SKM-1 (cell line): ENCODE data around the gene MAS1L.

Source experiments
- DNase-seq: peaks from one replicate; lab custom pipeline; 2025; ENCODE audit not compliant: unreplicated experiment; lab: John Stamatoyannopoulos, UW

Gene MAS1L, protein sequence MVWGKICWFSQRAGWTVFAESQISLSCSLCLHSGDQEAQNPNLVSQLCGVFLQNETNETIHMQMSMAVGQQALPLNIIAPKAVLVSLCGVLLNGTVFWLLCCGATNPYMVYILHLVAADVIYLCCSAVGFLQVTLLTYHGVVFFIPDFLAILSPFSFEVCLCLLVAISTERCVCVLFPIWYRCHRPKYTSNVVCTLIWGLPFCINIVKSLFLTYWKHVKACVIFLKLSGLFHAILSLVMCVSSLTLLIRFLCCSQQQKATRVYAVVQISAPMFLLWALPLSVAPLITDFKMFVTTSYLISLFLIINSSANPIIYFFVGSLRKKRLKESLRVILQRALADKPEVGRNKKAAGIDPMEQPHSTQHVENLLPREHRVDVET

DNA sequence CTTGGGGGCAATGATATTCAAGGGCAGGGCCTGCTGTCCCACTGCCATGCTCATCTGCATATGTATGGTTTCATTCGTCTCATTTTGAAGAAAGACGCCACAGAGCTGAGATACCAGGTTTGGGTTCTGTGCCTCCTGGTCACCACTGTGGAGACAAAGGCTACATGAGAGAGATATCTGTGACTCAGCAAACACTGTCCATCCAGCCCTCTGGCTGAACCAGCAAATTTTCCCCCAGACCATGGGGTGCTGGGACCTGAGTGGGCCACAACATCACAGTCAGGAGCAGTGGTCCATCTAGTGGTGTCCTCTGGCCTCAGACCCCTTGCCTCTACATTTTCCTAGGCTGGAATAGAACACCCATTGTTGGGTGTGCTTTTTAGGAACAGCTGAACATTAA lies at the start of gene MAS1L:
MAS1L (minus strand) TSS at position 297 of the 400 bp plus-strand sequence; CDS start at position 243, 54 bp downstream.
- no peak for DNase-seq

DNA sequence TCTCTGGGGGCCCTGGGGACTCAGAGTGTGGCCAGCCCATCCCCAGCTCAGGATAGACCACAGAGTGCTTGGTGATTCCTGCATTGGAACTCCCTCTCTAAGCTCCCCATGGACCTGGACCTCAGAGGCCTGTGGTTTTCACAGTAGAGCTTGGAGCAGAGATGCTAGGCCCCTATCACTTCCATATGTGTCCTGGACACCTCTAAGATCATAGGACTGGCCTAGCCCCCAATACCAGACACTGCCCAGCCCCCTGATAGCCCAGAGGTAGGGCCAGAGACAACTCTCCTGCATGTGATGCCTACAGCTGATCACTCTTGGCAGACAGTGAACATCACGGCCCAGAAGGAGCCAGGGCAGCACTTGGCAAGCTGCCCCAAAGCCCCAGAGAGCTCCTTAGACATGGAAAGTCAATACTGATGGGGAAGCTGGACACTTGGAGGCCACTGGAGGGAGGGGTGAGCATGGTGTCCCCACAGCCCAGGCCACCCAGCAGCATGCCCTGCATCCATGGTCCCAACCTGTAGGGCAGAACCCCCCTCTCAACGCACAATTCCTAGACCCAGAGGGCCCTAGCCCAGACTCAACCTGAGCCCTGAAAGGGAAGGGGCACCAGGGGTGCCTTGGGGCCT lies 44.7 kb upstream of the MAS1L start:
- DNase-seq: no peak

DNA sequence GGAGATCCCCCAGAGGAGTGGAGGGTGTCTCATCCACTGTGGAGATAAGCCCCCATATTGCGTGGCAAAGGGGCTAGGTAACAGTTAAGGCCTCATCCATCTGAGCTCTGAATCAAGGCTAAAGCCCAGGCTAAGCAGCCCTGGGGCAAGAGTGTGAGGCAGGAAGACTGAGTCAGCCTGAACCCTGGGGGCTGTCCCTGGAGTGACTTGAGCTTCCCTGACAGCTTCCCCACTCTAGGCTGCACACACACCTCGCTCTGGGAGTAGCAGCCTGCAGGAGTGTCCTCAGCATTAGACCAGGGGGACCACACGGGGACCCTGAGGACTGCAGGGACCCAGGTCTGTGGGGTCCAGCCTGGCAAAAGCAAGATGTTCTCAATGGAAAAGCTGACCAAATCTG lies 43.9 kb upstream of the MAS1L start:
- DNase-seq: no peak

DNA sequence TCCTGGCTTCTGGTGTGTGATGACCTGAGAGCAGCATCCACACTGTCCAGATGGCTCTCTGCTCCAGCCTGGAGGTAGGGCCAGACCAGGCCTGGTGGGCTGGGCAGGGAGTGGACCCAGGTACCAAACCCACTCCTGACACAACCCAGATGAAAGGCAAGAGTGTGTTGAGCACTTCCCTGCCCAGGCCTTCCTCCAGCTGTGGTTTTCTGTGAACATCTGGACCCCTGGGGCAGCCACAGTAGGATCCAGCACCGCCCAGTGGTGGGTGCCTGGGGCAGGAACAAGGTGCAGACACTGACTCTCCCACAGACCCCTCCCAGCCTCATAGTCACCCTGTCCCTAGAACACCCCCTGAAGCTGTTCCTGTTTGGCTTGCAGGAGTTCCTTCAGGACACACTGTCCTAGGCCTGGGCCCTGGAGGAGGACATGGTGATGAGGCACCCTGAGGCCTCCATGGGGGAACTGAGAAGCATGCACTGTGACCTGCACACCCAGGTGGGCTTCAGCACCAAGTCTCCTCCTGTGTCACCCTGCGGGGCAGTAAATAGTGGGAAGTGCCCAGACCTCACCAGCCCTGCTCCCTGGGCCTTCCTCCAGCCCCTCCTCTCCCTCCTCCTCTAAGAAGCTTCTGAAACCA lies 43.0 kb upstream of the MAS1L start:
- DNase-seq: no peak

DNA sequence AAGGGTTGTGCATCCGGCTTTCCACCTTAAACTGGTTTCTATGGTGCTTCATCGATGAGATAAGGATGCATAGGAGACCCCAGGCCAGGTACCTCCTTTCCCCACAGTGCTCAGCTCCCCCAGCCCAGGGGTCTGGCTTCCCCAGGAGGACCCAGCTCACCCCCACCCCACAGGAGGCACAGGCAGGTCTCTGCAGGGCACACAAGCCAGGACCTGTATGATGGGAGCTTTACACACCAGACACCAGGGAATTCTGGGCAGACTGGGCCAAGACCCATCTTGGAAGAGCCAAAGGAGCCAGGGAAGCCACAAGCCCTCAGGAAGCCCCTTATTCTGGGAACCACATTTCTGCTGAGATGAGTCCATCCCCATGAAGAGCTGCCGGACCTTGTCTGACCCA lies 42.2 kb upstream of the MAS1L start:
- no peak for DNase-seq

DNA sequence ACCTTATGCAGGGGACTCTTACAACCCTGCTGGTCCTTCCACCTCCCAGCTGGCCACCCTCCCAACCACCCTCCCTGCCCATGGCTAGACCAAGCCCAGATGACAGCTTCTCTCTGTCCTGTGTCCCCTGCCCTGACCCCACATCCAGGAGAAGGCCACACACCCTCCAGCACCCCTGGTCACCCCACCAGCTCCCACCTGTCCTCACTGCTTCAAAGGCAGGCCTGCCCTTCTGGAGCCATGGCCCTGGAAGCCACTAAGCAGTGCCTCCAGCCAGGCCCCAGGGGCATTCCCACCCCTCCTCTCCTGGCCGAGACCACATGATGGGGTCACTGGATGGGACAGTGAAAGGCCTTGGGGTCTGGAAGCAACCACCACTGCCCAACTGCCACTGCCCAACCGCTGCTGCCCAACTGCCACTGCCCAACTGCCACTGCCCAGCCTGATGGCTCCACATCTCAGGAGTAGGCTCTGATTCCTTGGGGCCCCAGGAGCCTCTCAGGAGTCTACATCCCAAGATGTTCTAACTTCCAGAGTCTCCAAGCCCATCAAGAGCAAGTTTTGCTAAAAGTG lies 41.3 kb upstream of the MAS1L start:
- no peak for DNase-seq

GRCh38 chr6:29528300-29528931 lies 40.7 kb upstream of the MAS1L start:
- DNase-seq: no peak

DNA sequence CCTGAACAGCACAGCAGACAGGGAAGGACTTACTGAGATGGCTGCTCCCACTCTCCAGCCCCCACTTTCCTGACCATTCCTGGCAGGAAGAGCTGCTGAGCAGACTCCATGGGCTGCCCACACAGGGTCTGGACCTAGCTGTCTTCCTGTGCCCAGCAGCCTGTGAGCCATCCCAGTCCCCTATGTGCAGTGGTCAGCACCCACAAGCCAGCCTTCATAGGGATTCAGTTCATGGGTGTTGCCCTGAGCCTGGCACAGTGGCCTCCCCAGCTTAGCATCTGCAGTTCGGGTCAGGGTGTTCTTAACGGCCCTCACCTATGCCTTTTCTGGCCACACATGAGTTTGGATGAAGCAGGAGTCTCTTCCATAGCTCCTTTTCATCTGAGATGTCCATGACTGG lies 39.8 kb upstream of the MAS1L start:
- DNase-seq: no peak

- no peak for DNase-seq
These were observed 39.4 kb upstream of the MAS1L start for GRCh38 chr6:29527126-29527525.

DNA sequence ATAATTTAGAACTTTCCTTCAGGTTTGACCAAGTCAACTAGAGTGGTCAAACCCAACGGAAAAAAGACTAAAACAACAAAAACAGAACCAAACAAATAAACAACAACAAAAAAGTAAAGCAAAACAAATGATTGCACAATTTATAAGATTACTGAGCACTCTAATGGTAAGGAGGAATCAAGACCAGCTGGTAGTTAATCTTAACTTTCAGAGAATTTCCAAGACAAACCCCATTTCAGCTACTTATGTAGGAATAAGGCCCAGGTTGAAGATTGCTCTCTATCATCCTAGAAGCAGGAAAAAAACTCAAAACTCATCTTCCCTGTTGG lies 37.5 kb upstream of the MAS1L start:
- DNase-seq: no peak

- no peak for DNase-seq
These were observed 36.9 kb upstream of the MAS1L start for GRCh38 chr6:29524444-29525310.

GRCh38 chr6:29524044-29524443 lies 36.3 kb upstream of the MAS1L start:
- no peak for DNase-seq

DNA sequence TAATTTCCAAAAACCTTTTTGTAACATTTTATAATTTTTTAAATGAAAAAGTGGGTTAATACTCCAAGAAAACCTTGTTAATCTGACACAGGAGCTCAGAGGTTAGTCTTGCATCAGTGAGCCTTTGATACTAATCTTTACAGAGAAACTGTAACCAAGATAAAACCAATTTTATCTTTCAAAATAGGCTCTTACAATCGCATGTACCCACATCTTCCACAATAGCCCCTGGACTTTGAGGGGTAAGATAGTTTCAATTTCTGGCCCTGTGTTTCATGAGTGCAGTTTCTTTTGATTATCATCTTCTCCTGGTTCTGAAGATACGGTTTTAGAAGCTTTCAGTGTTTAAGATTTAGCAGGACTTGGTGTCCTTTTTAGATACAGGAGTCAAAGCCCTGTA lies 34.5 kb upstream of the MAS1L start:
- DNase-seq: no peak

DNA sequence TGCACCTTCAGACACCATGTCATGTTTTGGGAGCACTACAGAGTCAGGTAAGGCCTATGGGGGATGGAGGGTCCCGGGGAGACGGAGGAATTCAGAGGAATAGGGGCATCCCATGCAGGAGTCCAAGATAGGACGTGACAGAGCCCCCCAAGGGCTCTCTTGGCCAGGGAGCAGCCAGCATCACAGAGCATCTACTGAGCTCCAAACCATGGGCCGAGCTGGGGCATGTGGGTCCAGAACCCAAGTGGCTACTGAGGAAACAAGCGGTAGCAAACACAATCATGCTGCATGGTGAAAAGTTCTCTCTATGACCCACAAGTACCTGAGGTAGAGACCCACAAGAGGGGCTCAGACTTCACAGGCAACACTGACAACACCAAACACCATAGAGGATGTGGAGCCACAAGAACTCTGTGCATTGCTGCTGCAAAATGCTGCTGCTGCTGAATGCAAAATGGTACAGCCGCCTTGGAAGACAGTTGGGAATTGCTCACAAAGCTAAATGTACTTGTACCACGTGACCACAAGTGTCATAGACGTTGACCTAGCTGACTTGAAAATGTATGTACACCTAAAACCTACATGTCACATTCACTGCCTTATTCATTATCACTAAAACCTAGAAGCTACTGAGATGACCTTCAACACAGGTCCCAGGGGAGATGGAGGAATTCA lies 33.4 kb upstream of the MAS1L start:
- no peak for DNase-seq

DNA sequence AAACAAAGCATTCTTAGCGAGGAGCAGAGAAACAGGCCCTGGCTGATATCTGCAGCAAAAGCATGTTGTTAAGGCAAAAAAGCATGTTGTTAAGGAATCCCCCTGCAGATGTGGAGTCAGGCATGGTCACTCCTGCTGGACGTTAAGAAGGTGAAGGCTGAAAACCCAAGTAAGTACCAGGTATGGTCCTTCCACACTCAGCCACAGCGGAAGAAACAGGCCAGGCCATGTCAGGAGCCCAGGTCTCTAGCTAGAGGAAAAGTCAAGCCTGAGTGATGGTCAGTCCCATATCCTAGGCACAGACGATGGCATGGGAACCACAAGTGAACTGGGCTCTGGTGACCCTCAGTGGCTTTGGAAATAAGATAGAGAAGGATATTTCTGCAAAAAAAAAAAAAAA lies 32.5 kb upstream of the MAS1L start:
- DNase-seq: no peak

- DNase-seq: no peak
These were observed 31.7 kb upstream of the MAS1L start for GRCh38 chr6:29519291-29520010.

DNA sequence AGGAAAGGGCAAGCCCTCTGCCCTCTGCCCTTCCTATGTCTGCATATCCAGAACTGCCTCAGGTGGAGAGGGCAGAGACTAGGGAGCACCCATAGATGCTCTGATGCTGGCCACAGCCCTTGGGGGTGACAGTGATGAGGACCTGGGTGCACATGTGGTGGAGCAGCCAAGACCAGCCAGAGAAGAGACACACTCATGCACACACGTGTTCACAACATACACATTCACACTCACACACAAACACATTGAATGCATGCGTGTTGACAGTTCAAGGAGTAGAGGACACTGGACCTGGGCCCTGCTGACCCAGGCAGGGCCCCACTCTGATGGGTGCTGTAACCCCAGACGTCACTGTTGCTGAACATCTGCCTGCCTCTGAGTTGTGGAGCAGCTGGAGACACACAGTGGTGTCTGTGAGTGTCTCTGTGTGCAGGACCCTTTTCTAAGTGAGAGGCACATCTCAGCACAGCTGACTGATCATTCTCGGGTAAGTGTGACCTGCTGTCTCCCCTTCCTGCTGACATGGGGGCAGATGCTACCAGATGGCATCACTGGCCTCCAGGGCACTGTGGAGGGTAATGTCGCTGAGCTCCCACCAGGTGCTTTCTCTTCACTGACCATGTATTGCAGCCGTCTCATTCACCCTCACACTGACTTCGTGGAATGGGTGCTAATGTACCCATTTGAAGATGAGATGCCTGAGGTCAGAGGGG lies 30.1 kb upstream of the MAS1L start:
- DNase-seq: no peak

DNA sequence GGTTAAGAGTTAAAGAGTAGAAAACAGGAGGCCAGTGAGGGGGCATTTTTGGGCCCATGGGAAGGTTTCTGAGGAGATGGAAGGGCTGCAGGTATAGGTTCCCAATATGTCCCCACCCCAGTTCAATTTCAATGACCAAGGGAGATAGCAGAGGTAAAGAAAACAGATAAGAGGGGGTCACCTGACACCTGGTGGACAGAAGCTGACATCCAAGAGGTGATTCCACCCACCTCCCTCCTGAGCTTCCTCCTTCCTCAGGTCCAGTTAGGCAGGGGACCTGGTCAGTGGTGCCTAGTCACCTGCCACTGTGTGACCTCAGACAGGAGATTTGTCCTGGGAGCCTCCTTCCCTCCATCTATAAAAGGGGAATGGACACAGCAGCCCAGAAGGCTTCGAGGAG lies 29.5 kb upstream of the MAS1L start:
- no peak for DNase-seq

DNA sequence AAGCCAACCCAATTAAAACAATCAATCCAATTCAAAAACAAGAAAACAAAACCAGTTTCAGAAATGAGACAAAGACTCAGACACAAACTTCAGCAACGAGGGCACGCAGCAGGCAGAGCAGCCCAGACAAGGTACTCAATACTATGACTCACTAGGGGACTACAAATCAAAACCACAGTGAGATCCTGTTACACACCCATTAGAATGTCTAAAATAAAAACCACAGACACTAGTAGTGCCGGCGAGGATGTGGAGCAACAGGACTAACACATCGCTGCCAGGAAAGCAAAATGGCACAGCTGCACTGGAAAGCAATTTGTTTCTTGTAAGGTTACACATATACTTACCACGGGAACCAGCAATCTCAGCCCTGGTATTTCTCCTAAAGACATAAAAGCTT lies 28.4 kb upstream of the MAS1L start:
- DNase-seq: no peak
